IPS-11a (cell line): ENCODE data around the gene MPPED2.

Source experiments
- H3K4me3 ChIP-seq: one replicate; pipeline ENCODE4 v1.5.1; 2013; ENCODE audit warnings: low read depth, low read length, control low read depth

Gene MPPED2

GRCh38 chr11:30423886-30424285 is 162.3 kb downstream of the MPPED2 start:
- no peak overlapping the region for H3K4me3 ChIP-seq

- H3K4me3 ChIP-seq = no peak overlapping the region
Observed at GRCh38 chr11:30423279-30423648, 162.9 kb downstream of the MPPED2 start.

GRCh38 chr11:30422447-30423278 is 163.5 kb downstream of the MPPED2 start:
- H3K4me3 ChIP-seq = no peak overlapping the region

- no peak overlapping the region for H3K4me3 ChIP-seq
Observed at GRCh38 chr11:30420233-30420787, 165.8 kb downstream of the MPPED2 start.

- no peak overlapping the region for H3K4me3 ChIP-seq
Observed at GRCh38 chr11:30414806-30415205, 171.3 kb downstream of the MPPED2 start.

GRCh38 chr11:30414244-30414643 is 171.9 kb downstream of the MPPED2 start:
- no peak overlapping the region for H3K4me3 ChIP-seq

GRCh38 chr11:30412509-30412908 is 173.6 kb downstream of the MPPED2 start:
- no peak overlapping the region for H3K4me3 ChIP-seq

GRCh38 chr11:30411383-30411782 is 174.8 kb downstream of the MPPED2 start:
- no peak overlapping the region for H3K4me3 ChIP-seq

GRCh38 chr11:30406978-30407762 is 179.0 kb downstream of the MPPED2 start:
- no peak overlapping the region for H3K4me3 ChIP-seq

GRCh38 chr11:30405385-30405784 is 180.8 kb downstream of the MPPED2 start:
- H3K4me3 ChIP-seq = no peak overlapping the region

- H3K4me3 ChIP-seq = no peak overlapping the region
Observed at GRCh38 chr11:30404136-30404535, 182.0 kb downstream of the MPPED2 start.

GRCh38 chr11:30395751-30396150 is 190.4 kb downstream of the MPPED2 start:
- H3K4me3 ChIP-seq = no peak overlapping the region

GRCh38 chr11:30393012-30393411 is 193.1 kb downstream of the MPPED2 start:
- H3K4me3 ChIP-seq = no peak overlapping the region

- H3K4me3 ChIP-seq = no peak overlapping the region
Observed at GRCh38 chr11:30392221-30392784, 193.8 kb downstream of the MPPED2 start.

- no peak overlapping the region for H3K4me3 ChIP-seq
Observed at GRCh38 chr11:30388957-30389356, 197.2 kb downstream of the MPPED2 start.

GRCh38 chr11:30387891-30388861 is 198.0 kb downstream of the MPPED2 start:
- no peak overlapping the region for H3K4me3 ChIP-seq

- no peak overlapping the region for H3K4me3 ChIP-seq
Observed at GRCh38 chr11:30381879-30382278, 204.3 kb downstream of the MPPED2 start.

- no peak overlapping the region for H3K4me3 ChIP-seq
Observed at GRCh38 chr11:30380846-30381245, 205.3 kb downstream of the MPPED2 start.

- no peak overlapping the region for H3K4me3 ChIP-seq
Observed at GRCh38 chr11:30377347-30377746, 208.8 kb downstream of the MPPED2 start.

- H3K4me3 ChIP-seq = no peak overlapping the region
Observed at GRCh38 chr11:30370164-30370563, 216.0 kb downstream of the MPPED2 start.
